B cell (primary cell): ENCODE data around the gene ARHGAP22.

Experiments used
- CTCF ChIP-seq: fragments of 200-600 bp; IDR thresholded peaks from one replicate; pipeline ENCODE4 v1.8.0; 2022; ENCODE audit warnings: antibody characterized with exemption, mild to moderate bottlenecking
- EZH2 ChIP-seq: IDR thresholded peaks from 2 replicates; pipeline ENCODE4 v1.6.1; 2012; ENCODE audit warnings: borderline replicate concordance, low read depth, mild to moderate bottlenecking, moderate library complexity, low read length; ENCODE audit not compliant: insufficient read depth, poor library complexity, severe bottlenecking

- TF ChIP-seq CTCF (no peak), EZH2 (no peak)
Measured at GRCh38 chr10:48526011-48526821, 78.7 kb downstream of the ARHGAP22 start.
